NCI-H526 (cell line): ENCODE data around the gene PDHA1.
A peak's percentile ranks its signal among the peaks of the same experiment; 100 is the strongest.

Experiments
- DNase-seq, 2 experiments: peaks; one replicate each; lab custom pipeline; 2025; lab: John Stamatoyannopoulos, UW

Gene PDHA1

DNA sequence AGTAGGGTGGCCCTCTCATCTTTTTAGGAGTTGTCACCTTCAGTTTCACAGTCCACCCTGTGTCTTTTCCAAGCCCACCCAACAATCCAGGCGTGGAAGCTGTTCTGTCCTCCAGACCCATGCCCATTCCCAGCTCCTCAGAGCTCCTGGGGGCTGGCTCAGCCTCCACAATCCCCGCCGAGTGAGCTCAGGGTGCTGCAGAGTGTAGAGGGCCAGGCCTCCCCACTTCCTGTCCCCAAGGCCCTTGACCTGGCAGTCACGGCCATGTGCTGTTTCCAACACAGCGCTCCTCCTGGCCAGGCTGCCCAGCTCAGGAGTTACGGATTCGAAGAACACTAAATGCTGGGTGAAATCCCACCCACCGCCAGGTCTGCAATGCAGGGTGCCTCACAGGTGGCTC is 31.8 kb downstream of the PDHA1 start:
- no peak for DNase-seq

DNA sequence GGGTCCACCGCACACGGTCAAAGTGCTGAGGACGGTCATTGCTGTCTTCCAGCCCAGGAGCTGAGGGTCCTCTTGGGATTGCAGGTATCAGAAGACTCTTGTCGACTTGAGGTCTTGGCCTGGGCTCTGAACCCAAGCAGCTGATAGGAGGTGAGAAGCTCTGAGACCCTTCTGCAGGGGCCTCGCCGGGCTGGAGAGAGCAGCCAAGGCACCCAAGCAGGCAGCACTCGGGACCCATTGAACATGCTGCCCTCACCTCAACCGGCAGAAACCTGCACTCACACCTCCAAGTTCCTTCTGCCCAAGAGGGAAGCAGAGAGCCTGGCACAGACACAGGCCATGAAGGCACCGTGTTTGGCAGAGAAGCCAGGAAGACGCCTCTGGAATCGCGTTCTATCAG is 34.1 kb downstream of the PDHA1 start:
- DNase-seq = no peak

DNA sequence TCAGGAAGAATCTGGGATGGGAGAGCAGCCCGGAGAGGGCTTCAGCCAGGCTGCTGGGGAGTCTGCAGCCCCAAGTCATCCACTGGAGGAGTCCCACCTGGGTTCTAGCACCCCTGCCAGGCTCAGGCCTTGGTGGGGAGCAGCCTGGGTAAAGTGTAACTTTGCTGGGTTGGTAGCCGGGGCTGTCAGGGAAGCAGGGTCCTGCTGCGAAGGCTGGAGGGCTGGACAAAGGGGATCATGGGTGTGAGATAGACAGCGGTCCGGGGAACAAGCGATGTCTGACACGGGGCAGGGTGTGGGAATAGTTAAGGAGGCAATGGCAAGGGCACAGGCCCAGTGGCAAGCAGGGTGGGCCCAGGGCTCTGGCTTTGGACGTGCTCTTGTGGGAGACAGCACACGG is 37.6 kb downstream of the PDHA1 start:
- DNase-seq = no peak

DNA sequence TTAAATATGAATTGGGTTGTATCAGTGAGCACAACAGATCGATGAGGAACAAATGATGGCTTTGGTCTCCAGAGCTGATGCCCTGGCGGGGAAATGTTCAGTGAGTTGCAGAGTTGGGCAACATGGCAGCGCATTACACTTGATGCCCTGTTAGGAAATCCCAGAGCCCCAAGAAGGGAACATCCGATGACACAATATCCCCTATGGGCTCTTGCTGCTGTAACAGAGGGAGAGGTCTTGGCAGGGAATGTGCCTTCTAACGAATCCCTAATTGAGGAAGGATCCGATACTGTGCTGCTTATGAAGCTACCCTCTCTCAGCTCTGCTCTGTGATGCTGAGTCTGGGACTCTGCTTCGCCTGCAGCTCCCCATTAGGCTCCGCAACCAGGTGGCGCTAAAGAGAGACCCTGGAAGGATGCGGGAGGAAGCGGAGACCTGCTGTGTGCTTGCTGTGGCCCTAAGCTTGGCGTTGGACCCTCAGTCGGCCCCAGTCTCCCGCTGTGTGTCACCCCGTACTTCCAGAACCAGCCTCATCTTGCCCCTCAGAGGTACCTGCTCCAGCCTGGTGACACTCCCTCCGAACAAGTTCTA is 38.9 kb downstream of the PDHA1 start:
- peak; percentile 47 to 82 for DNase-seq

DNA sequence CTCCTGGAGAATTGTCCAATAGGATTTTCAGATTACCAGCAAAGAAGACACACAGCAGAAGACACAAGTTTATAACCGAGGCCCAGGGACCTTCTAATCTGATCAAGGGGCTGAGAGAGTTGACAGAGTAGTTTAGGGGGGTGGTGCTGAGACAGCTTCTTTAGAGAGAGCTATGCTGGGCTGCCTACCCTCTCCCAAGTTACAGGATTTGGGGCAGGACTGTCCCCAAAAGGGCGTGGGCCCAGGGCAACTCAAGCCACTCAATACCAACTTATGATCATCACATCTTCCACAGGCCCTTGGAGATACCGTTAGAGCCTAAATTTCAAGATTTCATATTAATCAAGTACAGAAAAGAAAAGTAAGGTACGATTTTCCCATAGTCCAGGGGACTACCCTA is 43.0 kb downstream of the PDHA1 start:
- DNase-seq = no peak

DNA sequence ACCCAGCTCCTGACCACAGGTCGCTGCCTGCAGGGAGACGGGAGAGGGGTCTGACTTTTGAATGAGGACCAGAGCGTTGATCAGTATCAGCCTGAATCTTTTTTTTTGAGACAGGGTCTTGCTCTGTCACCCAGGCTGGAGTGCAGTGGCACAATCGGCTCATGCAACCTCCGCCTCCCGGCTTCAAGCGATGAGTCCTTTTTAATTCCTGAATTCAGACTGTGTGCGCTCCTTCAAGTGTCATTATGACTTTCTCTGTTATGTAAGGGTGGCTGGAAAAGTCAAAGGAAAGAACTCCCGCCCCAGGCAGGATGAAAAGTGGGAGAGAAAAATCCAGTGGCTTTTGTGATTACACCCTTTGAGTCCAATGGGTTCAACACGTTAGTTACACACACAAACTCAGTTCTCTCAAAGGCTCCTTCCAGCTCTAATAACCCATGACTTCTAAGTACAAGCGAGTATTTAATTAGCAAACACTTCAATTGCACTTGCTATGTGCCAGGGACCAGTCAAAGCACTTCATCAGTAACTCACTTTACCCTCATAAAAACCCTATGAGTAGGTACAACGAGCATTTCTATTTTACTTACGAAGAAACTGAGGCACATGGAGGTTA is 44.4 kb downstream of the PDHA1 start:
- no peak for DNase-seq

DNA sequence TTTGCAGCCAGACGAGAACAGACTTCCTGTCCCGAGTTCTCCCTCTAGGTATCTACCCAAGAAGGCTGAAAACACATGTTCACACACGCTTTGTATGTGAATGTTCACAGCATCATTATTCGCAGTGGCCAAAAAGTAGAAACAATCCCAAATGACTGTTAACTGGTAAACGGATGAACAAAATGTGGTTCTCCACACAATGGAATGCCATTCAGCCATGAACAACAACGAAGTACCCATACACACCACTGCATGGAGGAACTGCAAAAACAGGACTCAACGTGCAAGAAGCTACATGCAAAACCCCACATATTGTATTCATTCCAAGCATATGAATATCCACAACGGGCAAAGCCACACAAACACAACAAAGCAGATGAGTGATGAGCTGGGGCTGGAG is 45.0 kb downstream of the PDHA1 start:
- no peak for DNase-seq

DNA sequence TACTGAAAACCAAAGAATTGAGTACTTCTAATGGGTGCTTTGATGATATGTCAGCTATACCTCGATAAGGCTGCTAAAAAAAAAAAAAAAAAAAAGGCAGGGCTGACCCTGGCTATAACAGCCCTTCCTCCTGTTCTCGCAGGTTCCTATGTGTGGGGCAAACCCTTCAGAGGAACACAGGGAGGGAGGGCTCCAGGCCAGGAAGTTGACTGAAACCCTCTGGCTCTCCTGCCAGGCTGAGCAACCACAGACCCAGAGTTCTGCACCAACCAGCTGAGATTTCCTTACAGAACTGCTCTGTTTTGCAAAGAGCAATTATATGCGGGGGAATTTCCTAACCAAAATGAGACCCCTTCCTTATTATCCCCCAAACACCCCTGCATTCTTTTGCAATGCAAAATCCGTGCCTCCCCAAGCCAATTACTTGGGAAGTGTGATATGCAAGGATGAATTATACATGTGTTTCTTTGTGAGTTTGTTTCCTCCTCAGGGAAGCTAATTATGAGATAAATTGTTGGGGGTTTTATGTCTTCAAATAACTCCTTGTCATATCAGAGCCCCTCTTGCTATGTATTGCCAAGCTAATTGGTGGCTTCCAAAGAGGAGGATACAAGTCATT is 45.6 kb downstream of the PDHA1 start:
- DNase-seq = no peak

DNA sequence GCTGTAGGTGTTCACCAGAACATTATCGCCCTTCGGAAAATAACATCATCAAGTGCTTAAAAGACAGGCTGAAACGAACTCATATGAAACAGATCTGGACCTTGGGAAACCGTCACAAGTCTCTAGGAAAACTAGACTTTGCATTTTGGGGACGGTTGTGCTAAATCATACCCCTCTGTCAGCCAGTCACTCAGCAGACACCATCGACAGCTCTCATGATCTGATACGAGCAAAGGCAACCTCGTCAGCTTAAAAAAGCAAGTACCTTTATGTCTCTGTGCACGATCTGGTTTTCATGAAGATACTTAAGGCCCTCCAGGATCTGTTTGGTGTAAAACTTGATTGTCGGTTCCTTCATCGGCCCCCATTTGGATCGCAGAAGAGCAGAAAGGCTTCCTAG is 48.4 kb downstream of the PDHA1 start:
- DNase-seq = no peak

DNA sequence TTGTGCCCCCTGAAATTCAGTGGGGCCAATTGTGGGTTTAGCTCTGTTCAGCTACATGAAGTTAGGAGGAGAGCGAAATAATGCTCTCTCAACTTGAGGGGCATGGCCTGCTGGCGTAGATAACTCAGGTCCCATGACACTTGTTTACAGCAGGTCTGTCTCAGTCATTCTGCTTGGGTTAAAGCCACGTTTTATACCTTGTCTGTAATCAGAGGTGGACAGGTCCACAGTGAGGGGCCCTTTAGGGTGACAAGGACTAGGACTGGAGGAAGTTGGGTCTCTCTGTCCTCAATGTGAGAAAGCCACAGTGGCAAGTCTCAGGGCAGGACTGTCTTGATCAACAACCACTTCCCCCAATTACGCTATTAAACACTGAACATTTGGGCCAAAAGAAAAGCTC is 49.0 kb downstream of the PDHA1 start:
- DNase-seq = no peak

DNA sequence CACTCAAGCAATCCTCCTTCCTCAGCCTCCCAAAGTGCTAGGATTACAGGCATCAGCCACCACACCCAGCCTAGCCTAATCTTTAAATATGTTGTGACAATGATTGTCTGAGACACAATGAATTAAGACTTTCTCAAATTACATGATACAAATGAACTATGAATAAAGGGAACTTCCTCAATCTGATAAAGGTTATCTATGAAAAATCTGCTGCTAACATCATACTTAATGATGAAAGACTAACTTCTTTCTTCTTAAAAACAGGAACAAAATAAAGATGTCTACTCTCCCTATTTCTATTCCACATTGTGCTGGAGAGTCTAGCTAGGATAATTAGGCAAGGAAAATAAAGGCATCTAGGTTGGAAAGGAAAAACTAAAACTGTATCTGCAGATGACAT is 60.0 kb downstream of the PDHA1 start:
- DNase-seq = no peak

DNA sequence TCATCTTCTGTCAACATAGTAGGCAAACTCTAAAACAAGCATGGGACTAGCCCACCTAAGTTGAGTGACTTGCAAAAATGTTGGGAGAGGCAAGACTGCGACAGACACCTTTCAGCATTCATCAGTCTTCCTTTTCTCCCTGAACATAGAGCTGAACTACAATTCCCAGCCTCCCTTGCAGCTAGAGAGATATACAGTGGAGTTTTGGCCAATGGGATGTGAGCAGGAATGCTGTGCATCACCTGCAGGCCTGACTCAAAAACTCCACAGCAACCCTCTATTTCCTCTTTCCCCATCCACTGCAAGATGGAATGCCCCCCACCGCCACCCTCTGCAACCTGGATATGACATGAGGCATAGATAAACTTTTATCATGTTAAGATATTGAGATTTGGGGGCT is 66.5 kb downstream of the PDHA1 start:
- DNase-seq = no peak
